ENCODE measurements around the gene MAML3.

MAML3 gene

DNA sequence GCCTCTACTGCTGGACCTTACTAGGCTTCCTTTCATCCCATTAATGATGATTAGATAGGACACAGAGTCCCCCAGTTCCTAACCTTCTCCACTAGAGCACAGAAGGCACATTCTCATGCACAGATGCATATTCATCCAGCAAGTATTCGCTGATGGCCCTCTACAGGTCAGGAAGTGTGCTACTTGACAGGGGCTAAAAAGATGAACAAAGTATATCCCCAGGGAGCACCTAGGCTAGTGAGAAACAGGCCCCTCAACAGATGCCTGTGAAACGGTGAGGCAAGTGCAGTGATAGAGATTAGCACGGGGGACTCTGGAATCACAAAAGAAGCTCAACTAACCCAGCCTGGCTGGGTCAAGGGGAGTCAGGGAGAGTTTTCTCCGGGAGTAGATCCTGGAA, 392.5 kb downstream of the MAML3 start:
- DNase-seq (ENCODE audit: low read depth, low spot score), result no peak

DNA sequence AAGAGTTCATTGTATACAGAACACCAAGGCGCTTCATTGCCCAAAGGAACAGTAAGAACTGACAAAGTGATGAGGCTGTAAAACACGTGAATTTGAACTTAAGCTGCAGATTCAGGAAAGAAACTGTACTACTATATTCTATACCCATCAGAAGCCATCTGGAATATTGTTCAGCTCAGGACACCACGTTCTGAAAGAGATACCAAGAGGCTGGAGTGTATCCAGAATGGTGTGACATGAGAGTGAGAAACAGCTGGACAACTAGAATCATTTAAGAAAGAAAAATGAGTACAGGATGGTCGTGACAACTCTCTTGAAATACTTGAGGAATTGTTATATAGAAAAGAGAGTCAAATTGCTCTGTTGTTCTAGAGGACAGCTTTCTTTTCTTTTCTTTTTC, 393.4 kb downstream of the MAML3 start:
- no peak for DNase-seq (ENCODE audit: low read depth, low spot score)

DNA sequence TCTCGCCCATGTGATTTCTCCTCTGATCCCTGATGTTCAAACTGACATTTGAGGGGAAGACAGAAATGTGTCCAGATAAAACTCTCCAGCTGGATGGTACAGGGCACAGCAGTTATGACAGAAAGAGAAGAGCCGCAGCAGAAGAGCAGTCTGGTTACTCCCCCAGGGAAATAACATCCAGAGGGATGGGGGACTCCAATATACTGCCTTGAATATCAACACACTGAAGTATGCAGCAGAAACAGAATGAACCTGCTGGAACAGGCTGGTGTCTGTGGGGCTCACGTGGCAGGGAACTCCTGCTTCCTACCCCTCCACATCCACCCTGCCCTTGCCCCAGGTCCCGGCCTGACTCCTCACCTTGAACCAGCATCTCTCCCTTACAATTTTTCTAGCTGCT, 394.9 kb downstream of the MAML3 start:
- DNase-seq (ENCODE audit: low read depth, low spot score), result no peak

DNA sequence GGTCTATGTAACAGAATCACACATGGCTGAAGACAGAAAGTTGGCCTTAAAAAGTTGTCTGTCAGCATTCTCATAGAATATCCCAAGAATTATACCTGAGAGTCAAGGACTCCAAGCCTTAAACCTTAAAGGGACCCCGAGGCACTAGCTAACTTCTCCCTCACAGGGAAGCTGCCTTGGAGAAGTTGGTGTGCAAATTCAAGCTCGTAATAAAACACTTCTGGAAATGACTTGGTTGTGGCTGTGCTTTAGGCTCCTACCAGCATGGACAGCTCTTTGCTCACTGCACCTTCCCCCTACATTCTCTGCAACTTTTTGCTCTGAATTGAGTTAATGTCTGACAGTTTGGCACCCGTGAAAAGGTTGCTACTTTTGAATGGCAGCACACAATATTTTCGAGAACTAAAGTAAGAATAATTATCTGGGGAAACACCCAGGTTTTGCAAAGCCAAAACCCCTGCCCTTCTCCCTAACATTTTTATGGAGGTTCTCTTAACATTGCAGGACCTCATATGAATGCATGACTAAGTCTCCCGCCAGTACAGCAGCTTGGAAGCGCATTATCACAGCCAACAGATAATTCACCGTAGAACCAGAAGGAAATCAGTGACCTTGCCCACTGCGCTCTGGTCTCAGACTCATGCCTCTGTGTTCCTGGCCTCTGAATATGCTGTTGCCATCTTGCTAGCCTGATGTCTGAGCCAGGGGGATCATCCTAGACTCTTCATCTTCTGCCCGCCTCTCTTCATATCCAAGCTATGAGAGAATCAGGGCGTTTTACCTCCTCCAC, 397.4 kb downstream of the MAML3 start:
- DNase-seq (ENCODE audit: low read depth, low spot score), result no peak

DNA sequence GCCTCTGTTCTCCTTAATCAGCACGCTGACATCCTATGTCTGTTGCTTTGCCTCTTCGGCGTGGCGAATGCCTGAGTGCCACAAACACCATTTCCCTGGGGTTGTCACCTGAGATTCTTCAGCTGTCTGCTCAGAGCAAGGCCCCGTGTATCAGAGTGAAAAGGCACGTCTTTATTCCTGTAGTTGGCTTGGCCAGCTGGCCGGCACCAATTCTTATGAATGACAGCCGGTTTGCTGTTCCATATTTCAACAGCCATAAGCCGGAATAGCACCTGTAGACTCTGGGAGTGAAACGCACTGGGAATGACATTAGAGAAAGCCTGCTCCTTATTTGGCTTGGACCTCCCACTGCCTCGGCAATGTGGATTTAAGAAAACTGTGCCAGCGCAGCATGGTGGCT, 399.0 kb downstream of the MAML3 start:
- no peak for DNase-seq (ENCODE audit: low read depth, low spot score)

DNA sequence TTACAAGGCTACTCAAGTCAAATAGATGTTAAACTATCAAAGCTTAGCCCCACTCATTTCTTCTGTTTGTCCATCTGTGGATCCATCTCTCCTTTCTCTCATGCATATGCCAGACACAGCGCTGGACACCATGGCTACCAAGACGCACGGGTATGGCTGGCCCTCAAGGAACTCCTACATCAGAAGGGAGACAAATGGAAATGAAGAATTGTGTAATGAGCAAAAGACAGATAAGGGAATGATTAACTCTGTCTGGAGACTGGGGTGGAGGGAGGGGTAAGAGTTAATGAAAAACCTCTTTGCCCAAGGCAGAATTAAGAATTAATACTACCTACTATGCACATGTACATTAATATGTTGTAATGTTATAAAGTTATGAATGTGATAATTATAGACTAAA, 400.3 kb downstream of the MAML3 start:
- no peak for DNase-seq (ENCODE audit: low read depth, low spot score)

DNA sequence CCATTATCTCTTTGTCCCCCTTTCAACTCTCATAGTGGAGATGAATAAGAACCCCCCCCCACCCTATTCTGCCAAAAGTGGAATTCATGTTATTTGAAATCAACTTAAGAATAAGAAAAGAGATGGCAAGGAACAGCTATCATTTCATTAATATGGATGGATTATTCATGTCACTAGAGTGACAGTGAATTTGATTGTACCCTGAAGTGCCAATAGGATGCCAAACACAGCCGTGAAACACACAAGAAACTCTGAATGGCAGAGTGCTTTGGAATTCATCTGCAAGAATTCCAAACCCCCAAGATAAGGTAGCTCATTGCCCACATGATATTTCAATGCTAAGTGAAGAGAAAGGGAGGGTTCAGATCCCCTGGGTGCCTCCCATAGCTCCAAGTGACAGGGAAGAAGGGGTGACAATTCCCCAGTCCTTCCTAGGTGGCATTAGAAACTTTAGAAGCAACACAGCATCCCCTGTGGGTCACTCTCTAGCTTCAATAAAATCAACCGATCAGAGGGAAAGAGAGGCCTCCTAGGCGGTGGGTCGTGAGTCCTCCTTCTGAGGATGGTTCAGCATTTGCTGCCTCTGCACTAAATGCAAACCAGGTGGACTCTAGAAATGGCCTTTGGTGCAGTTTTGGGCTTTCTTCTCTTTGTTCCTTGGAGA, 404.0 kb downstream of the MAML3 start:
- no peak for DNase-seq (ENCODE audit: low read depth, low spot score)

DNA sequence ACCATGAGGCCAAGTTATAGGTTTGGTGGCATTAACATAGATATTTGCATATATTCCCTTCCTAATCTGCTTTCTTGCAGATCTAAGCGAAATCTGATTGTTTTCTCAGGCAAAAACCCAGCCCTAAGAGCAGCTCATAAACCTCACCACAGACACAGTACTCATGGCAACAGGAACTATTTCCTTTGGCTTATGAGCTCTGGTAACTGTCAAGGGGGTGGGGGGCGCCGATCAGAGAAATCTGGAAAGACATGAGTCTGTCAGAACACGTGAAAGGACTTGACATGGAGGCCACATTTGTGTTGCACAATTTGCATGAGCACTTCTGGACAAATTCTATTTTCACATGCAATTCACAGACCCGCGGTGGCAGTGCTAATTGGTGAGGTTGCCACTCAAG, 404.6 kb downstream of the MAML3 start:
- DNase-seq (ENCODE audit: low read depth, low spot score), result no peak

DNA sequence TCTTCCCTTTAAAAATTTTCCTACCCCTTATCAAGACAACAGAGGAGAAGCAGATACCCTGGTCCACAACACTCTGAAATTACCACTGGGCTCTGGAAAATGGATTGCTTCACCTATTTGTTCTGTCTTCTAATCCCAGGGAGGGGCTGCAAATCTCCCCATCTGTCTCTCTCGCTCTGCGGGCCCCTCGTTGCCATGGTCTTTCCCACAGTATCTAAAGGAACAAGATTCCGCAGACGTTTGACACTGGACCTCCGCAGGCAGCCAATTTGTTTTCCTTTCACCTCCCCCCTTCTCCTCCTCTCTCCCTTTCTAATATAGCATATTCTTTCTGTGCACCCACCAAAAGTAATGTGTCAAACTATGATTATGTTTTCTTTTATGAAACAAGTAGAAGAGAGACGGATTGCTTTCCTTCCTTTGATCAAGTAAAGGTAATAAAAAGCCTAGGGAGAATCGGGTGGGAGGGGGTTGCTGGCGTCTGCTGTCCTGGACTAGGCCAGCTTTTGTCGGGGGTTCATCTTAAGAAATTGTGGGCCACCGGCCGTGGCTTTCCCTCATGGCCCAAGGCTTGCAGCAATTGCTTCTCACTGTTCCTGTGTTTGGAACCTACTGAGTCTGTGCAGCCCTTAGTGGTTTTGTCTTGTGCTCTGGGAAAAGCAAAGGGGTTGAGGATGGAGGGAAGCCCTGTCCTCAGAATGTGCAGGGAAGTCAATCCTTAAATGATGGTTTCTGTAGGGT, 407.4 kb downstream of the MAML3 start:
- DNase-seq (ENCODE audit: low read depth, low spot score), result no peak

DNA sequence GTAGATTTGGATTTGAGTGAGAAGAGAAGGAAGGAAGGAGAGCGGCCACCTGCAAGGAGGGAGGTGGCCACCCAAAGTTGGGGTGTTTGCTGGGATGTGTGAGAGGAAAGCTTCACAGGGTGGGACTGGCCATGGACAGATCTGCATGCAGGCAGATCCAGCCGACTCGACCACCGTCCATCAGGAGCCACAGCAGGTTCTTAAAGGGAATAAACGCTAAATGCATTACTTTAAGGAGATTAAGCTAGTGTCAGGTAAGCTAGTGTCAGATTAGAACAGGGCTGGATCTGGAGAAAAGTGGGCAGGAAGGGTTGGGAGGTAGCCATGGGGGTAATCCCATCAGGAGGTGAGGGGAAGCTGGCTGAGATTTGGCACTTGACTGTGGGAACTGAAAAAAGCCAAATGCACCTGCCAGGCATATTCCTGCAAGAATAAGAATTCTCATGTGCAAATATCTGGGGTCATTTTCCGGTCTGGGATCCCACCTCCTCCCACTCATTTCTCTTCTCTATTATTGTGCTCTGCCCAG, 408.8 kb downstream of the MAML3 start:
- no peak for DNase-seq (ENCODE audit: low read depth, low spot score)

DNA sequence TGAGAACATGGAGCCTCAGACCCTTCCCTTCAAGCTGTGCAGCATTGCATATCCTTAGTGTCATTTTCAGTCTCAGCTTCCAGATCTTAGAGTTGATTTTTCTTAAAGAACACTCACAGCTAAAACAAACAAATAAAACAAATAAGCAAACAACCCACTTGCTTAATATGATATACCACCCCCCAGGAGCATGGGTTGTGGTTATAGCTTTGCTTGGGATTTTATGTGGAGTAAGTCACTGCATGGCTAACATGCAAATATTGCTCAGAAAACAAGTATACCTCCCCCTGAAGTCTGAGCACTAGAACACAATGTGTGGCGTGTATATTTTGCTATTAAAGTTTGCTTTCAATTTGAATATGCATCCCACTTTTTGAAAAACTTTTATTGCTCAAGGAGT, 409.8 kb downstream of the MAML3 start:
- no peak for DNase-seq (ENCODE audit: low read depth, low spot score)

DNA sequence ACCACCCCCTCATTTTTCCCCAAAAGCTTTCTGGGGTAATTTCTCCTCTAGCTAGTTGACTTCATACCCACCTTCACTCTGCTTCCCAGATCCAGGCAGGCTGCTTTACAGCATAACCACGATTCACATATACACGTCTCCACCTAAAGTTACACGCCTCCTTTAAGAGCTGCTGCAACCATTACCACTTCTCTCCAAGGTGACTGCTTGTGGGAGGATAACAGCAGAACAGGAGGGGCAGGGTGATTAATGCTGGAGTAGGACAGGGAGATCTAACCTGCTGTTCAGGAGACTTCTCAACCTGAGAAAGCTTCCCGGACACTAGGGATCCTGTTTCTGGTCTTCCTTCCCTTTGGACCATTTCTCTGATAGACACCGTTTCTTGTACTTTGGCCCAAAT, 411.0 kb downstream of the MAML3 start:
- no peak for DNase-seq (ENCODE audit: low read depth, low spot score)

DNA sequence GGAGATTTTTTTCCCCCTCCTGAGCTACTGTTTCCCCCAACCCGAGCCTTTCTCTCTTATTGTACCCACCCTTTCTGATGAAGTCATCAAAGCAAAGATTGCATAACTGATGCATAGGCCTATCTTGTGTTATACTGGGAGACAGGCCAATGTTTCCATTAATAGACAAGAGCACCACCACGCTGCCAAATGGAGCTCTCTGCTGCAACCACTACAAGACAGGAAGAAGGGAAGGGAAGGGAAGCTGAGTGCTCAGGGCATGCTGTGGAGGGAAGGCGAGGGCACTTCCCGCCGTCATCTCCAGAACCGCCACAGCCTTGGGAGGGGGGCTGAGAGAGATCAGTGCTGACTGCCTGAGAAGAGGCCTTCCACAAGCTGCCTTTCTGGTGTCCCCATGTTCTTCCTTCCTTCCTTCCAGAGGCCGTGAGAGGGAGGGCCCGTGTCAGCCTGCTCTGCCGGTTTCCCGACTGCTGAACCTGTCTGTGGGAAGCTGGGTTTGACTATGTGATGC, 413.4 kb downstream of the MAML3 start:
- no peak for DNase-seq (ENCODE audit: low read depth, low spot score)

DNA sequence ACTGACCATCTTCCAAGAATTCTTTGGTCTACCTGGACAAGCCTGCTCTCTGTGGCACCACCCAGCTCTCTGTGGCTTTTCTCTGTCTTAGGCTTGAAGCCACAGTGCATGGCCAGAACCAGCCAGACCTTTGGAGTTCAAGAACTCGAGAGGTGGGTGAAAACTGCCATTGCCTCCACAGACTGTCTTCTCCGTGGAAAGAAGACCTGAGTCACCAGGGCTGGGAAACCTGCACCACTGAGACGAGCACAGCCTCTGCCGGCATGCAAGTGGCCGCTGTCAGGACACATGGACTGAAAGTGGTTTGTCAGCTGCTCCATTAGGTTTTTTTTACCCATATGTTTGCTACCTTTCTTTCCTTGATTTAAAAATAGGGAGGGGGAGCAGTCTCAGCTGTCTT, 413.9 kb downstream of the MAML3 start:
- DNase-seq (ENCODE audit: low read depth, low spot score), result no peak

DNA sequence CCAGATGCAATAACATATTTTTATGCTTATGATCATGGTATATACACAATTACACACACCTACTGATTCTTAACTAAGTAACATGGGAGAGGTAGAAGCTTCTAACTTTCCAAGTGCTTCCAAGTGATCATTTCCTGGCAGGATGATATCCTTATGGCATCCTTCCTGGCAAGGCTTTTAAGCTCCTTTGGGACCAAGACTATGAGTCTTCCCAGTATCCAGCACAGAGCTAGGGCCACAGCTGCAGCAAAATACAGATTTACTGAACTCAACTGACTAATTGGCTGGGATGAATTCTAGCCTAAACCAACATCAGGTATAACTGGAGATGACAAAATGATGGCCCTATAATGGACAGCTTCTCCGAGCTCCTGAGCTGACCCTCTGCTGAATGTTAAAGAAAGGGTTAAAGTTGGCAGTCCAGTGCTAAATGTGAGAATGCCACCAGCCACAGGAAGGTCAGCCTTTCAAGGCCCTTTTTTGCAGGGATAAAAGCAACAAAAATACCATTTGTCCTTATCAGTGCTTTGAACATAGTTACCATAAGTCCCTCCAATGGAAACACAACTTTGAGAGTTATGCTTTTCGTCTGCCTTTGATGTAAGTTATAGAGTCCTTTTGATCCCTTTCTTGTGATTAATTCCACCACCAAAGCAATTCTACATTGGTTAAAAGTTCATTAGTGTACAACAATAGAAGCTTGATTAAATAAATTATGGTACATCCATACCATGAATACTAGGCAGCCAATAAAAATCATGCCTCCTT, 415.0 kb downstream of the MAML3 start:
- no peak for DNase-seq (ENCODE audit: low read depth, low spot score)

DNA sequence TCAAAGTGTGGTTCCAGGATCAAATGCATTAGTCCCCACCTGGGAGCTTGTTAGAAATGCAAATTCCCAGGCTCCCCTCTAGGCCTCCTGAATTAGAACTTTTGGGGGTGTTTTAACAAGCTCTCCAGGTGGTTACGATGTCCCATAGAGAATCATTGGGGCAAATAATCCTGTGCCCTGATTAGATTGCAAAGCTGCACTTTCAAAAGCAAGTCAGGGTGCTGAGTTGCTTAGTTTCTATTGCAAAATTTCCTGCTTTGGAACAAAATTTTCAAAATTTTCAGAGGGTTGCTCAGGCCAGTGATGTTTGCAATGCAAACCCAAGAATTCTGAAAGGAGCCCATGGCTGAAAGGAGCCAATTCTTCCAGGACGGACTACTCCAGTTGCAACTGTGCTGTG, 417.3 kb downstream of the MAML3 start:
- DNase-seq (ENCODE audit: low read depth, low spot score), result no peak

DNA sequence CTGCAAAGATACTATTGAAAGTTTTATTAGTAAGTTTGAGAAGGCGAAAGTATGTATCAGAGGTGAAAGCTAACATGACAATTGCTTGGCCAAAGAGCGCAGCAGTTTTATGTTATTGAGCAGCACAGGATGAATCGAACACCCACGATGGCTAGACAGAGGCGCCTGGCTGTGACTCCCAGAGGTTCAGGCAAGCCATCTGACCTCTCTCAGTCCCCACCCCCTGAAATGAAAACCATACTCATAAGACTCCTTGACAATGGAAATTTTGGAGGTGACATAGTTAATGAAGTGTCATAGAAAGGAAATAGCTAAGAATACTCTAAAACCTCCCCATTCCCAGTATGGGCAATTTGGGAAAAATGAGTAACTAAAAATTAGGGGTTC, 417.7 kb downstream of the MAML3 start:
- DNase-seq (ENCODE audit: low read depth, low spot score), result no peak

DNA sequence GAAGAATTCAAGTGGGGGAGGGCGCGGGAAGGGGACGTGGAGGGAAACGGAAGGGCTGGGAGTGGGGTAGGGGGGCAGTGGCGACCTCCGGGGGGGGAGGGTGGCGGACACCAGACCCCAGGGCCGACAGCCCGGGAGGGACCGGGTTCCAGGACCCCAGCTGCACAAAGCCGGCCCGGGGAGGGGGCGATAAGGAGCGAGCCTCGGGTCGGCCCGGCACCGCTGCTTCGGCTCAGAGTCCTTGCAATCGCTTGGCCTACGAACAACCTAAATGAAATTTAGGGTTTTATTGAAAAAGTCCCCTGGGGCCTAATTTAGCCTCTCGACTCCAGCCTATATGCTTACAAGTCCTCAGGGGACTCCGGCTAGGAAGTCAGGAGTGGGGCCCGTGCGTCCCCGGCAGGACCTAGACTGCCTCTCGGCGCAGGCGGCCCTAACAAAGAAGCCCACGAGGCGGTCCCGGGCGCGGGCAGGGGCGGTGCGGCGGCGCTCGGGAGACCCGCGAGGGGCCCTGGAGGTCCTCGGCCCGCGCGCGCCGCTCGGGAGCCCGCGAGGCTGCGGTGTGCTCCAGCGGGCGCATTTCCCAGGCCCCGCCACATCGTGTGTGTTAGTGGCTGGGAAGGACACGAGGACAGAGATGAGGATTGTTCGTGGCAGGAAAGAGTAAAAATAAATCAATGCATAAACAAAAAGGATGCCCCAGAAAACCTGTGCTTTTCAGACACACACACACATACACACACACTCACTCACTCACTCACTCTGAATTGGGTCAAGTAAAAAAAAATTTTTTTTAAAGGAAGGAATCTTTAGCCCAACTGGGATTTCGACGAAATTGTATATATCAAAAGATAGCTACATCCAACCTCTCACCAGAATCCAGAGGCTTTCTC, 418.4 kb downstream of the MAML3 start:
- no peak for DNase-seq (ENCODE audit: low read depth, low spot score)

DNA sequence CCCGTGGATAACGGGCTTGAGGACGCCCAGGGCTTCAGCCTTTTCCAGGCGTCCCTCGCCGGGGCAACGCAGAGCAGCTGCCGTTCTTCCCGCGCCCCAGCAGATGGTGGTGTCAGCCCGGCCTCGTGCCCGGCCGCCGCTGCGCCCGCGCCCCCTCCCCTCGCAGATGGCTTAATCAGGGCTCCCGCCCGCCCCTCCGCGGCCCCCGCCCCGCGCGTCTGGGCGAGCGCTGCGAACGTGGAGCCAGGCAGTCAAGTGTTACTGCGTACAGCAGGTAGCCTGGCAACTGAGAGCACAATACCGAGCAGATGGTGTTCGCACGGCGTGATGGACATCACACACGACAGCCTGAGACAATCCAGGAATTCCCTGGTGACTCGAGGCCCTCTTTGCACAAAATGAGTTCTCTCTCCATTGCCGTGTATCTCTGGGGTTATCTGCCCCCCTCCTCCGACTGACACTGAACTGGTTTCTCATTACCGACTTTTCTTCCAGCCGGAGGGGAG, 419.1 kb downstream of the MAML3 start:
- DNase-seq (ENCODE audit: low read depth, low spot score), result peak; percentile 4

DNA sequence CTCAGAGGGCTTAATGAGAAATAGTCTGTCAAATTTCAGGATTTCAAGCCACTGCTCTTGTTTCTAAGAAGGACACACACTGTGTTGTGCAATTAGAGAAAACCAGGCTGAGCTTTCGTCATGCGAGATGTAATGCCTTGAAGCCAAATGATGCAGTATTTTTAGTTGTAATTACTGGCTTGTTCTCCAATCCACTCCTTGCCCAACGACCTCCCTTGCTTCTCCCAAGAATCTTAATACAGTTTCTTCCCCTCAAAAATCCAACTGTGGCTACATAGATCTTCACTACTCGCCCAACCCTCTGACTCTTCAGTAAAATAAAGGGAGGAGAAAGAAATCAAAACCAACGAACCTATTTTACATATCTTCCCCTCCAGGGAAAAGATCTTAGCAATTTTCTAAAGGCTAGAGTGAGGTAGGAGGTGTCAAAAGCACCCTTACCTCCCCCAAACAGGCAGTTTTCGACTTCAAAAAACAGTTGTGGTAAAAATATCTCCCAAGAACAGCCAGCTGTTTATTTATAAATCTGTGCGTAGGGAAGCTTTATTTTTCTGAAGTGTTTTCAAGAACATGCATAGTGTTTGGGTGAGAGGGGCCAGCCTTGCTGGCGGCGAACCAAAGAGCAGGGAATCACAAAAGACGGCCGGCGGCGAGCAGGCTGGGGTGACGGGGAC, 419.6 kb downstream of the MAML3 start:
- no peak for DNase-seq (ENCODE audit: low read depth, low spot score)

Data from activated CD4-positive, CD25-positive, alpha-beta regulatory T cell treated with anti-CD3 and anti-CD28 coated beads, Interleukin-2, amount 50 U/mL, for 16 hours (primary cell).